K562 (cell line): ENCODE data around the gene GAPVD1. TPM values are rescaled to one million over a fixed set of nuclear protein-coding genes. Genes with fewer than 3 reads are reported as not detected.

Experiments used
- ATAC-seq: fragments of 200-7000 bp; cut with Tn5 transposase; 3 replicates; pipeline ENCODE4 v1.9.1; 2020; ENCODE audit warnings: moderate library complexity
- BruUV-seq: library from RNA; stranded (reverse); fragments of 400-500 nt; replicated peaks from 2 replicates; lab custom pipeline; 2021; lab: Mats Ljungman, UMichigan
- CTCF ChIA-PET: fragments of 300-600 bp; formaldehyde crosslinking; extraction: SDS; loops from one replicate; lab custom pipeline; 2021; ENCODE audit warnings: low intra/inter-chr PET ratio; lab: Yijun Ruan, JAX
- POLR2A ChIA-PET: fragments of 300-600, 350-650 bp; sonication (Branson Sonifier 250); formaldehyde crosslinking; extraction: SDS; loops from one replicate; lab custom pipeline; 2021; ENCODE audit warnings: antibody characterized with exemption, inconsistent platforms; lab: Yijun Ruan, JAX
- DNase-seq, 4 experiments: peaks; one replicate each; pipeline versions ENCODE4 v3.0.0 to v3.0.0-alpha.2; 2011 to 2018; ENCODE audit warnings: low spot score in 3 of 4, mixed read lengths in 3 of 4; ENCODE audit errors: extremely low read depth in 1 of 4
- FAIRE-seq: peaks from 2 replicates; lab custom pipeline; 2011; peaks lifted over from hg19 to GRCh38; lab: Jason Lieb, UNC
- H2AFZ ChIP-seq: 2 replicates; pipeline ENCODE4 v1.6.0; 2011; ENCODE audit warnings: low read depth, low read length, control low read depth, inconsistent platforms
- H3K27ac ChIP-seq: fragments of 200-600 bp; 3 replicates; pipeline ENCODE4 v1.8.0; 2011; ENCODE audit warnings: low read depth, mild to moderate bottlenecking, control low read depth, inconsistent platforms, low read length, moderate library complexity, mixed read lengths; ENCODE audit errors: extremely low read depth
- H3K27me3 ChIP-seq, 2 experiments: fragments of 300-600 bp in 1 of 2; 2 replicates in 1 of 2; 3 replicates in 1 of 2; pipeline versions ENCODE4 v1.6.0 to v1.8.0; 2011; ENCODE audit warnings: inconsistent platforms in 2 of 2, low read length in 2 of 2, mild to moderate bottlenecking in 1 of 2, mixed read lengths in 1 of 2, moderate library complexity in 1 of 2; ENCODE audit not compliant: control insufficient read depth in 2 of 2, insufficient read depth in 2 of 2
- H3K36me3 ChIP-seq: fragments of 300-600 bp; 3 replicates; pipeline ENCODE4 v1.8.0; 2011; ENCODE audit warnings: mild to moderate bottlenecking, low read length, inconsistent platforms; ENCODE audit not compliant: control insufficient read depth, insufficient read depth
- H3K4me1 ChIP-seq, 2 experiments: fragments of 200-600 bp in 1 of 2; replicated peaks in 1 of 2; 2 replicates in 1 of 2; 3 replicates in 1 of 2; pipeline versions ENCODE4 v1.5.1 to v1.8.0; 2011; ENCODE audit warnings: inconsistent platforms in 2 of 2, low read length in 2 of 2, mild to moderate bottlenecking in 1 of 2, mixed read lengths in 1 of 2, moderate library complexity in 1 of 2; ENCODE audit not compliant: control insufficient read depth in 2 of 2, insufficient read depth in 2 of 2
- H3K4me2 ChIP-seq: 2 replicates; pipeline ENCODE4 v1.6.1; 2011; ENCODE audit warnings: low read length, control low read depth, inconsistent platforms, mixed read lengths; ENCODE audit not compliant: insufficient read depth
- H3K4me3 ChIP-seq: fragments of 200-600 bp; sonication (generic), shearing (Covaris generic); 2 replicates; pipeline ENCODE4 v1.5.1; 2016; ENCODE audit warnings: control low read depth, inconsistent platforms
- H3K79me2 ChIP-seq: fragments of 200-600 bp; 3 replicates; pipeline ENCODE4 v1.8.0; 2011; ENCODE audit warnings: low read length, inconsistent platforms; ENCODE audit not compliant: control insufficient read depth, insufficient read depth
- H3K9ac ChIP-seq, 2 experiments: 2 replicates each; pipeline versions ENCODE4 v1.6.0 to v1.6.1; 2011; ENCODE audit warnings: low read depth in 2 of 2, low read length in 2 of 2, control low read depth in 1 of 2, inconsistent platforms in 1 of 2, mild to moderate bottlenecking in 1 of 2, mixed read lengths in 1 of 2; ENCODE audit not compliant: insufficient read depth in 1 of 2
- H3K9me1 ChIP-seq: one replicate; pipeline ENCODE4 v1.6.0; 2011; ENCODE audit warnings: inconsistent platforms, mild to moderate bottlenecking, low read length, moderate library complexity; ENCODE audit not compliant: control insufficient read depth, insufficient read depth
- H3K9me3 ChIP-seq: replicated peaks from 2 replicates; pipeline ENCODE4 v1.5.1; 2011; ENCODE audit warnings: low read depth, low read length, inconsistent platforms; ENCODE audit not compliant: control insufficient read depth, insufficient read depth
- H4K20me1 ChIP-seq: replicated peaks from 2 replicates; pipeline ENCODE4 v1.6.1; 2011; ENCODE audit warnings: low read length, inconsistent platforms, mixed read lengths; ENCODE audit not compliant: control insufficient read depth, insufficient read depth
- CBFA2T2 ChIP-seq: fragments of 450-650 bp; conservative IDR thresholded peaks from 2 replicates; pipeline ENCODE4 v1.6.1; 2017; ENCODE audit warnings: mild to moderate bottlenecking
- E2F1 ChIP-seq: sonication (generic); formaldehyde crosslinking; IDR thresholded peaks from 2 replicates; pipeline ENCODE4 v1.8.1; 2023; ENCODE audit warnings: mild to moderate bottlenecking, missing genetic modification reagents, moderate library complexity
- JUND ChIP-seq, 2 experiments: IDR thresholded peaks; 2 replicates in 1 of 2; 3 replicates in 1 of 2; pipeline ENCODE4 v1.6.1; 2011; ENCODE audit warnings: borderline replicate concordance in 2 of 2, low read depth in 2 of 2, low read length in 2 of 2, improper control_type of control experiment in 1 of 2, missing biosample characterization in 1 of 2, missing genetic modification characterization in 1 of 2, missing genetic modification reagents in 1 of 2
- KHSRP ChIP-seq: fragments of 450-650 bp; IDR thresholded peaks from 2 replicates; pipeline ENCODE4 v1.6.1; 2017
- REST ChIP-seq, 2 experiments: fragments of 450-650 bp; formaldehyde crosslinking in 1 of 2; IDR thresholded peaks; 2 replicates each; pipeline versions ENCODE4 v1.4.0 to v1.6.1; 2014 to 2020; ENCODE audit warnings: mild to moderate bottlenecking in 2 of 2, borderline replicate concordance in 1 of 2, low read depth in 1 of 2
- SIRT6 ChIP-seq: IDR thresholded peaks from one replicate; pipeline ENCODE4 v1.6.1; 2012; ENCODE audit warnings: low read depth, mild to moderate bottlenecking, control low read depth, inconsistent platforms, low read length, moderate library complexity
- TAF9B ChIP-seq: fragments of 450-650 bp; IDR thresholded peaks from 2 replicates; pipeline ENCODE4 v1.6.1; 2018; ENCODE audit warnings: mild to moderate bottlenecking; ENCODE audit not compliant: partially characterized antibody
- ZNF780A ChIP-seq: fragments of 250-450 bp; sonication (Bioruptor Pico); IDR thresholded peaks from 2 replicates; pipeline ENCODE4 v1.5.0; 2021; ENCODE audit warnings: mild to moderate bottlenecking
- WGBS: fragments of 100-300 bp; shearing (Covaris generic); methylation state at CpG from one replicate; pipeline ENCODE4 v1.1.6; 2016; ENCODE audit warnings: low coverage, mixed read lengths; ENCODE audit not compliant: insufficient coverage; ENCODE audit errors: missing lambda C conversion rate; 5-methylcytosine and 5-hydroxymethylcytosine counted together
- in situ Hi-C: fragments of 300-500 bp; cut with MboI; formaldehyde crosslinking; loops from 4 replicates; pipeline ENCODE4 v1.15.0; 2018; ENCODE audit warnings: inconsistent platforms, mixed read lengths
- intact Hi-C: fragments of 100-400 bp; cut with micrococcal nuclease; formaldehyde crosslinking; loops from 2 replicates; pipeline ENCODE4 v1.14.2; 2022
- polyA plus RNA-seq, 8 experiments: library from polyadenylated mRNA; depleted of rRNA in 4 of 8; stranded (reverse) in 5 of 8; unstranded in 3 of 8; fragments of >200 nt; fragmentation: Nextera tagmentation in 2 of 8; fragmentation: Illumina TruSeq in 1 of 8; extraction: Ambion mirVana in 2 of 8; extraction: Trizol in 1 of 8; gene quantifications; 2 replicates each; pipeline versions ENCODE4 v1.2.1 to v1.2.3, GENCODE V29; 2011 to 2014; ENCODE audit warnings: inconsistent platforms in 1 of 8, missing spikeins in 1 of 8
- total RNA-seq, 7 experiments: library from RNA; depleted of rRNA in 6 of 7; stranded (reverse); fragments of >200 nt in 6 of 7; fragmentation: Illumina TruSeq in 2 of 7; extraction: Trizol in 2 of 7; gene quantifications; 2 replicates each; pipeline versions ENCODE4 v1.2.1 to v1.2.3, GENCODE V29; 2011 to 2021; ENCODE audit warnings: low replicate concordance in 1 of 7
- TF ChIP-seq, protein P1 (sequence below), 2 experiments: fragments of 150-350 bp in 1 of 2; IDR thresholded peaks; 2 replicates each; pipeline ENCODE4 v1.6.1; 2012 to 2016; ENCODE audit warnings: low read depth in 2 of 2, low read length in 2 of 2, mild to moderate bottlenecking in 1 of 2, moderate library complexity in 1 of 2

Gene GAPVD1
- total and polyA plus RNA-seq, 9 of the 15 experiments (the other 6 are each of a cell fraction or from before 2014, with no cell fraction given): 9.5 to 66.1 (median 45.5) TPM

DNA sequence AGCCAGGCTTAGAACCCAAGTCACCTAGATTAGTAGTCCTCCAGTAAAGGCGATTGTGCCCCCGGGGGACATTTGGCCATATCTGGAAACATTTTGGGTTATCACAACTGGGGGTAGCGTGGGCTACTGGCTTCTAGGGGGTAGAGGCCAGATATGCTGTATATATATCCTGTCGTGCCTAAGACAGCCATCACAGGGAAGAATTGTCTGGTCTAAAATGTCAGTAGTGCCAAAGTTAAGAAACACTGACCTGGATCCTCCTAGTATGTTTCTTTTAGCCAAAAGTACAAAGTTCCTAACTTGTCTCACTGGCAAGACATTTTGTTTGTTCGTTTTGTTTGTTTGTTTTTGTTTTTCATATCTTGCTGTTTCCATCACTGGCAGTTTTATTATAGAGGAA is 47.4 kb upstream of the GAPVD1 start:
- in situ Hi-C loops (no loop called here), intact Hi-C loops (no loop called here)
- Histone ChIP-seq H3K9me3 (no peaks in the 10 kb centered on the region), H2AFZ (no peak overlapping the region), H3K79me2 (no peaks in the 10 kb centered on the region), H3K4me3 (no peak overlapping the region), H3K9me1 (no peaks in the 10 kb centered on the region), H3K4me1 (no peaks in the 10 kb centered on the region), H3K27me3 (no peaks in the 10 kb centered on the region), H3K36me3 (peaks cover 48% of the 10 kb centered on the region; the same call in 2 of the 3 replicates), H3K27ac (no peak overlapping the region), H4K20me1 (no peaks in the 10 kb centered on the region), H3K4me2 (no peak overlapping the region), H3K9ac (no peak overlapping the region)
- 75% methylated on average over 5 of the region's 5 CpGs for WGBS
- ATAC-seq (no peak), DNase-seq (peak in 1 of 4 experiments; percentile 5), FAIRE-seq (no peak)
- ChIA-PET CTCF (no interaction called here), POLR2A (interaction anchor here (1.0 kb wide), 1 partner anchor 27 kb away, joined by 3 read pairs; the partner anchor contains the start of gene HSPA5)
- BruUV-seq: no TSS peak
- no peak for TF ChIP-seq SIRT6
- no peak for TF ChIP-seq KHSRP
- no peak for TF ChIP-seq E2F1 (CRISPR knock-in tag)
- no peak for TF ChIP-seq CBFA2T2
- no peak for TF ChIP-seq TAF9B
- no peak for TF ChIP-seq REST (IDR thresholded peaks at IDR 0.05; ENCODE audit: borderline replicate concordance)
- no peak for TF ChIP-seq REST (CRISPR knock-in tag; IDR thresholded peaks at IDR 0.05; ENCODE audit: low read depth)
- no peak for TF ChIP-seq ZNF780A (CRISPR knock-in tag)
- TF ChIP-seq JUND (IDR thresholded peaks at IDR 0.05; ENCODE audit: borderline replicate concordance, low read depth, low read length): no peak
- TF ChIP-seq JUND (tag; IDR thresholded peaks at IDR 0.05; ENCODE audit: borderline replicate concordance, low read depth, low read length): no peak
- TF ChIP-seq, protein P1, sequence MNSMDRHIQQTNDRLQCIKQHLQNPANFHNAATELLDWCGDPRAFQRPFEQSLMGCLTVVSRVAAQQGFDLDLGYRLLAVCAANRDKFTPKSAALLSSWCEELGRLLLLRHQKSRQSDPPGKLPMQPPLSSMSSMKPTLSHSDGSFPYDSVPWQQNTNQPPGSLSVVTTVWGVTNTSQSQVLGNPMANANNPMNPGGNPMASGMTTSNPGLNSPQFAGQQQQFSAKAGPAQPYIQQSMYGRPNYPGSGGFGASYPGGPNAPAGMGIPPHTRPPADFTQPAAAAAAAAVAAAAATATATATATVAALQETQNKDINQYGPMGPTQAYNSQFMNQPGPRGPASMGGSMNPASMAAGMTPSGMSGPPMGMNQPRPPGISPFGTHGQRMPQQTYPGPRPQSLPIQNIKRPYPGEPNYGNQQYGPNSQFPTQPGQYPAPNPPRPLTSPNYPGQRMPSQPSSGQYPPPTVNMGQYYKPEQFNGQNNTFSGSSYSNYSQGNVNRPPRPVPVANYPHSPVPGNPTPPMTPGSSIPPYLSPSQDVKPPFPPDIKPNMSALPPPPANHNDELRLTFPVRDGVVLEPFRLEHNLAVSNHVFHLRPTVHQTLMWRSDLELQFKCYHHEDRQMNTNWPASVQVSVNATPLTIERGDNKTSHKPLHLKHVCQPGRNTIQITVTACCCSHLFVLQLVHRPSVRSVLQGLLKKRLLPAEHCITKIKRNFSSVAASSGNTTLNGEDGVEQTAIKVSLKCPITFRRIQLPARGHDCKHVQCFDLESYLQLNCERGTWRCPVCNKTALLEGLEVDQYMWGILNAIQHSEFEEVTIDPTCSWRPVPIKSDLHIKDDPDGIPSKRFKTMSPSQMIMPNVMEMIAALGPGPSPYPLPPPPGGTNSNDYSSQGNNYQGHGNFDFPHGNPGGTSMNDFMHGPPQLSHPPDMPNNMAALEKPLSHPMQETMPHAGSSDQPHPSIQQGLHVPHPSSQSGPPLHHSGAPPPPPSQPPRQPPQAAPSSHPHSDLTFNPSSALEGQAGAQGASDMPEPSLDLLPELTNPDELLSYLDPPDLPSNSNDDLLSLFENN (IDR thresholded peaks at IDR 0.05; ENCODE audit: low read depth in 2 of 2, low read length in 2 of 2): no peak
